Smooth muscle cell (in vitro differentiated cells): ENCODE data around the gene OSTF1. TPM values are rescaled to one million over a fixed set of nuclear protein-coding genes. Genes with fewer than 3 reads are reported as not detected.

ENCODE experiments used
- DNase-seq: peaks from one replicate; lab custom pipeline; 2025; ENCODE audit not compliant: unreplicated experiment; lab: John Stamatoyannopoulos, UW
- H2AFZ ChIP-seq: fragments of 200-600 bp; sonication (generic); 2 replicates; pipeline ENCODE4 v1.6.0; 2016; ENCODE audit warnings: antibody characterized with exemption, low read depth, mild to moderate bottlenecking
- H3F3A ChIP-seq: fragments of 200-600 bp; sonication (generic); 2 replicates; pipeline ENCODE4 v1.6.0; 2017; ENCODE audit warnings: antibody characterized with exemption, low read depth
- H3K27ac ChIP-seq: fragments of 200-600 bp; sonication (generic); 2 replicates; pipeline ENCODE4 v1.5.1; 2016; ENCODE audit warnings: low read depth, mild to moderate bottlenecking
- H3K27me3 ChIP-seq: fragments of 200-600 bp; sonication (generic); 2 replicates; pipeline ENCODE4 v1.6.1; 2016; ENCODE audit warnings: low read depth, mild to moderate bottlenecking
- H3K36me3 ChIP-seq: fragments of 200-600 bp; sonication (generic); 2 replicates; pipeline ENCODE4 v1.5.1; 2016; ENCODE audit warnings: low read depth
- H3K4me1 ChIP-seq: fragments of 200-600 bp; sonication (generic); 2 replicates; pipeline ENCODE4 v1.5.1; 2016; ENCODE audit warnings: low read depth
- H3K4me2 ChIP-seq: fragments of 200-600 bp; sonication (generic); 2 replicates; pipeline ENCODE4 v1.6.0; 2016; ENCODE audit warnings: mild to moderate bottlenecking
- H3K4me3 ChIP-seq: fragments of 200-600 bp; sonication (generic); 2 replicates; pipeline ENCODE4 v1.5.1; 2016; ENCODE audit warnings: mild to moderate bottlenecking
- H3K79me2 ChIP-seq: fragments of 200-600 bp; sonication (generic); 2 replicates; pipeline ENCODE4 v1.6.0; 2016; ENCODE audit warnings: low read depth, mild to moderate bottlenecking
- H3K9ac ChIP-seq: fragments of 200-600 bp; sonication (generic); 2 replicates; pipeline ENCODE4 v1.6.0; 2016; ENCODE audit warnings: low read depth
- H3K9me3 ChIP-seq: fragments of 200-600 bp; sonication (generic); replicated peaks from 2 replicates; pipeline ENCODE4 v1.5.1; 2016; ENCODE audit warnings: low read depth
- H4K20me1 ChIP-seq: fragments of 200-600 bp; sonication (generic); 2 replicates; pipeline ENCODE4 v1.6.0; 2016; ENCODE audit warnings: low read depth
- WGBS: methylation state at CpG from one replicate; pipeline ENCODE4 v1.1.7; 2016; ENCODE audit warnings: low lambda C conversion rate; 5-methylcytosine and 5-hydroxymethylcytosine counted together
- polyA plus RNA-seq: library from polyadenylated mRNA; unstranded; fragments of >200 nt; fragmentation: Nextera tagmentation; extraction: Ambion mirVana; gene quantifications from 2 replicates; pipeline ENCODE4 v1.2.1, GENCODE V29; 2016
- total RNA-seq: library from RNA; depleted of rRNA; stranded (reverse); fragments of >200 nt; gene quantifications from 2 replicates; pipeline ENCODE4 v1.2.3, GENCODE V29; 2014
- TF ChIP-seq, protein P1 (sequence below): fragments of 200-600 bp; sonication (generic); IDR thresholded peaks from 2 replicates; pipeline ENCODE4 v1.5.1; 2017; ENCODE audit warnings: borderline replicate concordance, mild to moderate bottlenecking, antibody characterized with exemption; ENCODE audit not compliant: insufficient read depth, poor library complexity, severe bottlenecking

The OSTF1 gene
- total and polyA plus RNA-seq, 2 experiments from 2014 or later: 40.6 to 44.5 TPM

DNA sequence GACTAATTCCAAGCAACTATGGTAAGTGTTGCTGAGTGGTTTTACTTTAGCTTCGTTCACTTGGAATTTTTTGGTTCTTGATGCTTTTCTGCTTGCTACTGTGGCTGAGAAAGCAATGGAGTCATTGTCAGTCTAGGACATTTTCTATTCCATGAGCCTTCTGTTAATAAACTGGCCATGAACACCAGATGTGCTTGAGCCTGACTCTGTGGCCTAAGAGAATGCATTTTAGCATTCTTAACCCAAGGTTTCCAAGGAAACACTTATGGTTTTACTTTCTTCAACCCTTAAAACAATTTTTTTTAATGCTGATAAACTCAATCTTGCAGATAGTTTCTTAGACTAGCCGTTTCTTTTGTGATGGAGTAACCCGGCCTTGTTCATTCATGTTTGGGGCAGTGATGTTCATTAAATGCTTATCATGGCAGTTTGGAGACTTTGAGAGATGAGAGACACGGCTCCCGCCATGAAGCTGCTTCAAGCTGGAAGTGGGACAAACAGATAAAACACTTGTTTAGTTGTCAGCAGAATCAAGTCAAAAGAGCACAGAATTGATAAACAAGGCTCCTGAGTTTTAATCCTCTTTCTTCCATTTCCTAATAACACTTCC, 42.4 kb downstream of the OSTF1 start:
- Histone ChIP-seq H3K36me3 (peaks cover 13% of the 10 kb centered on the region), H3K4me3 (no peak overlapping the region)
- TF ChIP-seq, protein P1, sequence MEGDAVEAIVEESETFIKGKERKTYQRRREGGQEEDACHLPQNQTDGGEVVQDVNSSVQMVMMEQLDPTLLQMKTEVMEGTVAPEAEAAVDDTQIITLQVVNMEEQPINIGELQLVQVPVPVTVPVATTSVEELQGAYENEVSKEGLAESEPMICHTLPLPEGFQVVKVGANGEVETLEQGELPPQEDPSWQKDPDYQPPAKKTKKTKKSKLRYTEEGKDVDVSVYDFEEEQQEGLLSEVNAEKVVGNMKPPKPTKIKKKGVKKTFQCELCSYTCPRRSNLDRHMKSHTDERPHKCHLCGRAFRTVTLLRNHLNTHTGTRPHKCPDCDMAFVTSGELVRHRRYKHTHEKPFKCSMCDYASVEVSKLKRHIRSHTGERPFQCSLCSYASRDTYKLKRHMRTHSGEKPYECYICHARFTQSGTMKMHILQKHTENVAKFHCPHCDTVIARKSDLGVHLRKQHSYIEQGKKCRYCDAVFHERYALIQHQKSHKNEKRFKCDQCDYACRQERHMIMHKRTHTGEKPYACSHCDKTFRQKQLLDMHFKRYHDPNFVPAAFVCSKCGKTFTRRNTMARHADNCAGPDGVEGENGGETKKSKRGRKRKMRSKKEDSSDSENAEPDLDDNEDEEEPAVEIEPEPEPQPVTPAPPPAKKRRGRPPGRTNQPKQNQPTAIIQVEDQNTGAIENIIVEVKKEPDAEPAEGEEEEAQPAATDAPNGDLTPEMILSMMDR: no peak

DNA sequence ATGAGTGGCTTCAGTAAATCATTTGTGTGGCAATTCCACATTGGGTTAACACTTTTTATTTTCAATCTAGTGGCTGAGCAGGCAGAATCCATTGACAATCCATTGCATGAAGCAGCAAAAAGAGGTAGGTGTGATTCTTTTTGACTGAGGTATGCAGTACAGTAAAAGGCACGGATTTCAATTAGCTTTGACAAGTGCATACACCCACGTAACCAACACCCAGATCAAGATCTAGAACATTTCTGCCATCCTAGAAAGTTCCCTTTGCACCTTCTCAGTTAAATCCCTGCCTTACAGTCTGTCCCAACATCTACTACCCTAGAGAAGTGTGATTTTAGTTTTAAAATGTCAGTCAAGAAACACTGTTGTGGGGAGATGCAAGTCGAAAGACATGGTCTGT, 43.4 kb downstream of the OSTF1 start:
- Histone ChIP-seq H3K27me3 (no peaks in the 10 kb centered on the region), H2AFZ (no peak overlapping the region), H3K9ac (no peak overlapping the region), H3K27ac (no peak overlapping the region), H3K4me2 (no peak overlapping the region), H4K20me1 (no peaks in the 10 kb centered on the region), H3K36me3 (peaks cover 13% of the 10 kb centered on the region), H3K9me3 (no peaks in the 10 kb centered on the region), H3F3A (no peaks in the 10 kb centered on the region), H3K4me3 (no peak overlapping the region), H3K4me1 (peaks cover 13% of the 10 kb centered on the region), H3K79me2 (peaks cover 8% of the 10 kb centered on the region)
- TF ChIP-seq, protein P1: no peak
- 92% methylated on average over 3 of the region's 3 CpGs for WGBS
- no peak for DNase-seq

More for the DNA sequence above, 42.4 kb downstream of the OSTF1 start:
- peaks cover 5% of the 10 kb centered on the region for H4K20me1 ChIP-seq
- H3K4me1 ChIP-seq: peaks cover 13% of the 10 kb centered on the region
- H3F3A ChIP-seq: no peaks in the 10 kb centered on the region
- WGBS: 62% methylated on average over 5 of the region's 5 CpGs
- no peak for DNase-seq
- H3K27ac ChIP-seq: no peak overlapping the region
- H2AFZ ChIP-seq: no peak overlapping the region
- no peaks in the 10 kb centered on the region for H3K27me3 ChIP-seq
- no peak overlapping the region for H3K4me2 ChIP-seq
- H3K9ac ChIP-seq: no peak overlapping the region
- no peaks in the 10 kb centered on the region for H3K9me3 ChIP-seq
- H3K79me2 ChIP-seq: peaks cover 8% of the 10 kb centered on the region

DNA sequence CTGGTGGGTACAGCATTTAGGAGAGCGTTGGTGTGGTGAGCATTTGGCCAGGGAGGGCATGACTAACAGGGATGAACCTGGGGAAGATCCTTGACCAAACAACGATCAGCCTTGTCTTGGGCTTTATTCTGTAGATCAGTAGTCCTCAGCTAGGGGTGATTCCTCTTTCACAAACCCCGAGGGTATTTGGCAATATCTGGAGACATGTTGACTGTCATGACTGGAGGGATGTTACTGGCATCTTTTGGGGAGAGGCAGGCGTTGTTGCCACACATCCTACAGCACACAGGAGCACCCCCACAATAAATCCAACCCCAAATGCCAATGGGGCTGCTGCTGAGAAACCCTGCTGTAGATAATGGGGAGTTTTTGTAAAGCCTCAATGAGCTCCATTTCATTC, 43.9 kb downstream of the OSTF1 start:
- Histone ChIP-seq H3K9me3 (no peaks in the 10 kb centered on the region), H3K9ac (no peak overlapping the region), H3K4me1 (peaks cover 13% of the 10 kb centered on the region), H3K36me3 (peaks cover 13% of the 10 kb centered on the region), H3K27ac (no peak overlapping the region), H3K4me2 (no peak overlapping the region), H2AFZ (no peak overlapping the region), H3K4me3 (no peak overlapping the region), H3K27me3 (no peaks in the 10 kb centered on the region), H3K79me2 (peaks cover 6% of the 10 kb centered on the region), H3F3A (no peaks in the 10 kb centered on the region), H4K20me1 (no peaks in the 10 kb centered on the region)
- WGBS: 93% methylated on average over 4 of the region's 4 CpGs
- DNase-seq: no peak
- TF ChIP-seq, protein P1: no peak

DNA sequence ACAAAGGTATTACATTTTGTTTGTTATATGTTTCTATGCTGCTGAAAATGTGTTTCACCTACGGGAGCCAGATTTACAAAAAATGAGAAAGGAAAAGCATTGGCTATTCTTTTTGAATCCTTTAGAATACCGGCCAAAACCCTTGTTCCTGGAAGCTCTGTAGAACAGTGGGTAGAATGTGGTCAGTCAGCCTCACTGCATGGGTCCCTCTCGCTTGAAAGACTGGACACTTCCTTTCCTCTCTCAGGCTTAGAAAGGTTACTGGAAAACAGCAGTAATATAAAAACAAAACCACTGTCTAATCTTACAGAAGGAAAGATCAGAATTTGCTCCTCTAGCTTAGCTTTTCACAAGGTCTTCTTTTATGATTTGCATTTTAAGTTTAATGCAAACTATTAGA, 45.1 kb downstream of the OSTF1 start:
- no peak overlapping the region for H3K4me3 ChIP-seq
- H3K27ac ChIP-seq: no peak overlapping the region
- TF ChIP-seq, protein P1: no peak
- peaks cover 13% of the 10 kb centered on the region for H3K4me1 ChIP-seq
- no peak for DNase-seq
- peaks cover 13% of the 10 kb centered on the region for H3K36me3 ChIP-seq
- WGBS: 94% methylated on average over 3 of the region's 3 CpGs
- no peak overlapping the region for H3K9ac ChIP-seq
- no peaks in the 10 kb centered on the region for H3K79me2 ChIP-seq
- no peaks in the 10 kb centered on the region for H3K27me3 ChIP-seq
- H3F3A ChIP-seq: no peaks in the 10 kb centered on the region
- H3K9me3 ChIP-seq: no peaks in the 10 kb centered on the region
- H2AFZ ChIP-seq: no peak overlapping the region
- no peaks in the 10 kb centered on the region for H4K20me1 ChIP-seq
- H3K4me2 ChIP-seq: no peak overlapping the region
